Mammary epithelial cell (primary cell): ENCODE data around the gene THTPA.

ENCODE experiments used
- EZH2 ChIP-seq: IDR thresholded peaks from 2 replicates; pipeline ENCODE4 v1.6.1; 2012; ENCODE audit warnings: low read length, inconsistent platforms, borderline replicate concordance
- TF ChIP-seq, protein P1 (sequence below), 2 donors: IDR thresholded peaks in 1 of 2; conservative IDR thresholded peaks in 1 of 2; 2 replicates each; pipeline ENCODE4 v1.5.1; 2011 to 2012; ENCODE audit warnings: inconsistent platforms in 2 of 2, low read length in 2 of 2, mild to moderate bottlenecking in 2 of 2, control low read depth in 1 of 2, low read depth in 1 of 2; ENCODE audit not compliant: insufficient read depth in 1 of 2; ENCODE audit errors: extremely low read depth in 1 of 2

DNA sequence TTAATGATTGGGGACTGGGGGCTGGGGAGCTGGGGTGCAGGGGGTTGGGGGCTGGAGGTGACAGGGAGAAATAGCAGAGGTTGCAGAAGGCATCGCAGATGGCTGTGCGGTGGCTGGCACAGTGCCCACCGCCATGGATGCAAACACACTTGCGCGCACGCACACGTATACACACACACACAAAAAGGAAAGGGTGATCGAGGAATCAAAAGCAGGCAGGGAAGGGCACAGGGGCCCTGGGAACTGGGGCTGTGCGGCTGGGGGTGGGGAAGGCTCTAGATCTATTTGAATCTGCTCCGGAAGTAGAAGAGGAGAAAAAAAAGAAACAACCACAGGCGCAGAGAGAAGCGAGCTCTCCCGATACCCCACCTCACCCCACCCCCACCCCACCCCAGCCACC, 43.9 kb upstream of the THTPA start:
- TF ChIP-seq, protein P1, sequence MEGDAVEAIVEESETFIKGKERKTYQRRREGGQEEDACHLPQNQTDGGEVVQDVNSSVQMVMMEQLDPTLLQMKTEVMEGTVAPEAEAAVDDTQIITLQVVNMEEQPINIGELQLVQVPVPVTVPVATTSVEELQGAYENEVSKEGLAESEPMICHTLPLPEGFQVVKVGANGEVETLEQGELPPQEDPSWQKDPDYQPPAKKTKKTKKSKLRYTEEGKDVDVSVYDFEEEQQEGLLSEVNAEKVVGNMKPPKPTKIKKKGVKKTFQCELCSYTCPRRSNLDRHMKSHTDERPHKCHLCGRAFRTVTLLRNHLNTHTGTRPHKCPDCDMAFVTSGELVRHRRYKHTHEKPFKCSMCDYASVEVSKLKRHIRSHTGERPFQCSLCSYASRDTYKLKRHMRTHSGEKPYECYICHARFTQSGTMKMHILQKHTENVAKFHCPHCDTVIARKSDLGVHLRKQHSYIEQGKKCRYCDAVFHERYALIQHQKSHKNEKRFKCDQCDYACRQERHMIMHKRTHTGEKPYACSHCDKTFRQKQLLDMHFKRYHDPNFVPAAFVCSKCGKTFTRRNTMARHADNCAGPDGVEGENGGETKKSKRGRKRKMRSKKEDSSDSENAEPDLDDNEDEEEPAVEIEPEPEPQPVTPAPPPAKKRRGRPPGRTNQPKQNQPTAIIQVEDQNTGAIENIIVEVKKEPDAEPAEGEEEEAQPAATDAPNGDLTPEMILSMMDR (conservative IDR thresholded peaks at IDR 0.05 in 1 of 2, IDR thresholded peaks at IDR 0.05 in 1 of 2; ENCODE audit: extremely low read depth in 1 of 2, insufficient read depth in 1 of 2, low read depth in 1 of 2, low read length in 2 of 2) = no peak
- TF ChIP-seq EZH2 = no peak
